ENCODE data around the gene CCDC40.

The CCDC40 gene

GRCh38 chr17:80023481-80024205 is 12.8 kb upstream of the CCDC40 start:
- in situ Hi-C loops (cut with HindIII; ENCODE audit: low sequenced_read_pairs) = no loop called here
- H3K4me3 ChIP-seq (ENCODE audit: low read depth, low read length) = no peak overlapping the region
- no peak for DNase-seq (ENCODE audit: low read depth)
- TF ChIP-seq CTCF (IDR thresholded peaks at IDR 0.05; ENCODE audit: low read depth, low read length, missing control alignments) = no peak

- no peak for DNase-seq (ENCODE audit: low read depth)
- TF ChIP-seq CTCF (IDR thresholded peaks at IDR 0.05; ENCODE audit: low read depth, low read length, missing control alignments) = no peak
- in situ Hi-C loops (cut with HindIII; ENCODE audit: low sequenced_read_pairs) = no loop called here
- no peak overlapping the region for H3K4me3 ChIP-seq (ENCODE audit: low read depth, low read length)
Measured at GRCh38 chr17:80024206-80024972, 12.1 kb upstream of the CCDC40 start.

GRCh38 chr17:80025140-80025539 is 11.3 kb upstream of the CCDC40 start:
- in situ Hi-C loops (cut with HindIII; ENCODE audit: low sequenced_read_pairs) = no loop called here
- DNase-seq (ENCODE audit: low read depth) = no peak
- no peak for TF ChIP-seq CTCF (IDR thresholded peaks at IDR 0.05; ENCODE audit: low read depth, low read length, missing control alignments)
- no peak overlapping the region for H3K4me3 ChIP-seq (ENCODE audit: low read depth, low read length)

GRCh38 chr17:80025796-80026195 is 10.6 kb upstream of the CCDC40 start:
- no peak overlapping the region for H3K4me3 ChIP-seq (ENCODE audit: low read depth, low read length)
- no peak for TF ChIP-seq CTCF (IDR thresholded peaks at IDR 0.05; ENCODE audit: low read depth, low read length, missing control alignments)
- in situ Hi-C loops (cut with HindIII; ENCODE audit: low sequenced_read_pairs) = no loop called here
- no peak for DNase-seq (ENCODE audit: low read depth)

GRCh38 chr17:80026359-80027042 is 9.9 kb upstream of the CCDC40 start:
- DNase-seq (ENCODE audit: low read depth) = no peak
- in situ Hi-C loops (cut with HindIII; ENCODE audit: low sequenced_read_pairs) = no loop called here
- no peak for TF ChIP-seq CTCF (IDR thresholded peaks at IDR 0.05; ENCODE audit: low read depth, low read length, missing control alignments)
- no peak overlapping the region for H3K4me3 ChIP-seq (ENCODE audit: low read depth, low read length)

DNA sequence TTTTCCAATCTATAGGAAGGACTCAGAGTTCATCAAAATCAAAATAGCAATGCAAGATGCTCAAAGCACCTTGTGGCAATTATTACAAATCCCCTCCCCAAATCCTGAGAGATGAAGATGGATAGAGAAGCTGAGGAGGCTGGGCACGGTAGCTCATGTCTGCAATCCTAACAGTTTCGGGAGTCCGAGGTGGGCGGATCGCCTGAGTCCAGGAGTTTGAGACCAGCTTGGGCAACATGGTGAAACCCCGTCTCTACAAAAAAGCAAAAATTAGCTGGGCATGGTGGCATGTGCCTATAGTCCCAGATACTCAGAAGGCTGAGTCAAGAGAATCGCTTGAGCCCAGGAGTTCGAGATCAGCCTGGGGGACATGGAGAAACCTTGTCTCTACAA is 9.4 kb upstream of the CCDC40 start:
- TF ChIP-seq CTCF (IDR thresholded peaks at IDR 0.05; ENCODE audit: low read depth, low read length, missing control alignments) = no peak
- H3K4me3 ChIP-seq (ENCODE audit: low read depth, low read length) = no peak overlapping the region
- DNase-seq (ENCODE audit: low read depth) = no peak
- in situ Hi-C loops (cut with HindIII; ENCODE audit: low sequenced_read_pairs) = no loop called here

All from astrocyte of the cerebellum (primary cell).